GM23338 (cell line): ENCODE measurements around the gene OR8B8.

Experiments used
- CREB1 ChIP-seq: fragments of 250-450 bp; sonication (Bioruptor Pico); IDR thresholded peaks from 2 replicates; pipeline ENCODE4 v1.5.0; 2020; ENCODE audit warnings: low read depth, mild to moderate bottlenecking, moderate library complexity
- CTCF ChIP-seq, 2 experiments: fragments of 200-600 bp in 1 of 2; sonication (generic) in 1 of 2; conservative IDR thresholded peaks; 2 replicates each; pipeline versions ENCODE4 v1.5.1 to v1.6.1; 2016 to 2017; ENCODE audit warnings: antibody characterized with exemption in 2 of 2, low read depth in 2 of 2, mild to moderate bottlenecking in 2 of 2, moderate library complexity in 1 of 2
- ETS1 ChIP-seq: IDR thresholded peaks from 2 replicates; pipeline ENCODE4 v1.6.1; 2016; ENCODE audit warnings: antibody characterized with exemption
- EZH2 ChIP-seq: fragments of 200-600 bp; sonication (generic); IDR thresholded peaks from one replicate; pipeline ENCODE4 v1.8.0; 2017; ENCODE audit warnings: antibody characterized with exemption, mild to moderate bottlenecking, low read depth; ENCODE audit not compliant: unreplicated experiment
- EZH2phosphoT487 ChIP-seq: fragments of 200-600 bp; sonication (generic); IDR thresholded peaks from one replicate; pipeline ENCODE4 v1.8.1; 2018; ENCODE audit warnings: antibody characterized with exemption; ENCODE audit not compliant: unreplicated experiment
- JUNB ChIP-seq: IDR thresholded peaks from one replicate; pipeline ENCODE4 v1.6.1; 2016; ENCODE audit warnings: antibody characterized with exemption; ENCODE audit not compliant: unreplicated experiment
- POLR2AphosphoS5 ChIP-seq: IDR thresholded peaks from 2 replicates; pipeline ENCODE4 v1.6.1; 2016; ENCODE audit warnings: antibody characterized with exemption, low read depth
- STAT1 ChIP-seq: IDR thresholded peaks from one replicate; pipeline ENCODE4 v1.6.1; 2016; ENCODE audit warnings: antibody characterized with exemption; ENCODE audit not compliant: unreplicated experiment
- ZNF114 ChIP-seq: fragments of 250-450 bp; sonication (Bioruptor Pico); IDR thresholded peaks from 2 replicates; pipeline ENCODE4 v1.5.0; 2020; ENCODE audit warnings: mild to moderate bottlenecking, moderate library complexity
- ZNF331 ChIP-seq: fragments of 250-450 bp; sonication (Bioruptor Pico); IDR thresholded peaks from 2 replicates; pipeline ENCODE4 v1.5.0; 2020; ENCODE audit warnings: low read depth, mild to moderate bottlenecking, moderate library complexity
- TF ChIP-seq, protein P1 (sequence below): IDR thresholded peaks from one replicate; pipeline ENCODE4 v1.6.1; 2018; ENCODE audit warnings: antibody characterized with exemption; ENCODE audit not compliant: unreplicated experiment

GRCh38 chr11:124442442-124442841, 3.1 kb downstream of the OR8B8 start:
- TF ChIP-seq CTCF (conservative IDR thresholded peaks at IDR 0.05; ENCODE audit: low read depth in 2 of 2) = peak in 1 of 2 experiments; percentile 32; a peak in 2 of 4 replicates
- TF ChIP-seq POLR2AphosphoS5 = no peak
- TF ChIP-seq EZH2phosphoT487 = no peak
- TF ChIP-seq CREB1 (CRISPR knock-in tag) = no peak
- no peak for TF ChIP-seq EZH2
- TF ChIP-seq ETS1 = no peak
- TF ChIP-seq, protein P1, sequence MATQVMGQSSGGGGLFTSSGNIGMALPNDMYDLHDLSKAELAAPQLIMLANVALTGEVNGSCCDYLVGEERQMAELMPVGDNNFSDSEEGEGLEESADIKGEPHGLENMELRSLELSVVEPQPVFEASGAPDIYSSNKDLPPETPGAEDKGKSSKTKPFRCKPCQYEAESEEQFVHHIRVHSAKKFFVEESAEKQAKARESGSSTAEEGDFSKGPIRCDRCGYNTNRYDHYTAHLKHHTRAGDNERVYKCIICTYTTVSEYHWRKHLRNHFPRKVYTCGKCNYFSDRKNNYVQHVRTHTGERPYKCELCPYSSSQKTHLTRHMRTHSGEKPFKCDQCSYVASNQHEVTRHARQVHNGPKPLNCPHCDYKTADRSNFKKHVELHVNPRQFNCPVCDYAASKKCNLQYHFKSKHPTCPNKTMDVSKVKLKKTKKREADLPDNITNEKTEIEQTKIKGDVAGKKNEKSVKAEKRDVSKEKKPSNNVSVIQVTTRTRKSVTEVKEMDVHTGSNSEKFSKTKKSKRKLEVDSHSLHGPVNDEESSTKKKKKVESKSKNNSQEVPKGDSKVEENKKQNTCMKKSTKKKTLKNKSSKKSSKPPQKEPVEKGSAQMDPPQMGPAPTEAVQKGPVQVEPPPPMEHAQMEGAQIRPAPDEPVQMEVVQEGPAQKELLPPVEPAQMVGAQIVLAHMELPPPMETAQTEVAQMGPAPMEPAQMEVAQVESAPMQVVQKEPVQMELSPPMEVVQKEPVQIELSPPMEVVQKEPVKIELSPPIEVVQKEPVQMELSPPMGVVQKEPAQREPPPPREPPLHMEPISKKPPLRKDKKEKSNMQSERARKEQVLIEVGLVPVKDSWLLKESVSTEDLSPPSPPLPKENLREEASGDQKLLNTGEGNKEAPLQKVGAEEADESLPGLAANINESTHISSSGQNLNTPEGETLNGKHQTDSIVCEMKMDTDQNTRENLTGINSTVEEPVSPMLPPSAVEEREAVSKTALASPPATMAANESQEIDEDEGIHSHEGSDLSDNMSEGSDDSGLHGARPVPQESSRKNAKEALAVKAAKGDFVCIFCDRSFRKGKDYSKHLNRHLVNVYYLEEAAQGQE = no peak
- no peak for TF ChIP-seq ZNF331 (CRISPR knock-in tag)
- TF ChIP-seq JUNB = no peak
- TF ChIP-seq ZNF114 (CRISPR knock-in tag) = no peak
- no peak for TF ChIP-seq STAT1
